HG03520 (cell line): ENCODE measurements around the gene AFM.

Source experiments
- ATAC-seq: cut with Tn5 transposase; IDR thresholded peaks from one replicate; pipeline ENCODE4 v1.9.1; 2021; ENCODE audit warnings: mild to moderate bottlenecking, moderate library complexity; ENCODE audit not compliant: unreplicated experiment

AFM gene

DNA sequence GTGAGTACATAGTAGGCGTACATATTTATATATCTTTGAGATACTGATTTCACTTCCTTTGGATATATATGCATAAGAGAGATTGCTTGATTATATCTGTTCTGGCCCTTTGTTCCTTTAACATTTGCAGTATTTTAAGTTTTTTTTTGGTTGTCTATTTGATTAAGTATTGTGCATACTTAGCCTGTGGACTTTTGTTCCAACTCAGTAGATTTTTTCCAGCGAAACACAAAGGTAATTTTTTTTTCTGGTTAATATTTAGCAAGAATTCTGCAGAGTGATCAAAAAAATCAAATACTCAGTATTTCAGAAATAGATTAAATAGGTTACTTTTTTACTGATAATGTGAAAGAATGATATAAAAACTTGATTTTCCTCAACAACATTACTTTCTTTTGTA lies at the start of gene AFM:
Gene AFM (plus strand): TSS at position 388 of the 400 bp plus-strand sequence. CDS start 31 bp downstream, outside the sequence.
- ATAC-seq = no peak

GRCh38 chr4:73431813-73432168 lies 49.8 kb upstream of the AFM start:
- ATAC-seq = no peak

GRCh38 chr4:73432169-73433000 lies 49.2 kb upstream of the AFM start:
- no peak for ATAC-seq

GRCh38 chr4:73433140-73433539 lies 48.4 kb upstream of the AFM start:
- ATAC-seq = no peak

DNA sequence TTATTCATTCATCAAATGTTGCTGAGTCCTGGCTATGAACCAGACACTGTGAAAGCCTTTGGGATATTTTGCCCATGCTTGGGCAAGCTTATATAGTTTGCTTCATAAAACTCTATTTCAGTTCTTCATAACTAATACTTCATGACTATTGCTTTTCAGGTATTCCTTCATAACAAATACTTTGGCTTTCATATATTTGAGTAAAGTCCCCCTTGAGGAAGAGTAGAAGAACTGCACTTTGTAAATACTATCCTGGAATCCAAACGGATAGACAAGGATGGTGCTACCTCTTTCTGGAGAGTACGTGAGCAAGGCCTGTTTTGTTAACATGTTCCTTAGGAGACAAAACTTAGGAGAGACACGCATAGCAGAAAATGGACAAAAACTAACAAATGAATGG lies 47.2 kb upstream of the AFM start:
- ATAC-seq = peak; percentile 65

GRCh38 chr4:73435984-73436383 lies 45.6 kb upstream of the AFM start, which contains the start of gene AFP:
AFP (plus strand) TSS chr4:73436221; CDS start chr4:73436263, 42 bp downstream.
- no peak for ATAC-seq

GRCh38 chr4:73436674-73437557 lies 44.6 kb upstream of the AFM start:
- no peak for ATAC-seq

DNA sequence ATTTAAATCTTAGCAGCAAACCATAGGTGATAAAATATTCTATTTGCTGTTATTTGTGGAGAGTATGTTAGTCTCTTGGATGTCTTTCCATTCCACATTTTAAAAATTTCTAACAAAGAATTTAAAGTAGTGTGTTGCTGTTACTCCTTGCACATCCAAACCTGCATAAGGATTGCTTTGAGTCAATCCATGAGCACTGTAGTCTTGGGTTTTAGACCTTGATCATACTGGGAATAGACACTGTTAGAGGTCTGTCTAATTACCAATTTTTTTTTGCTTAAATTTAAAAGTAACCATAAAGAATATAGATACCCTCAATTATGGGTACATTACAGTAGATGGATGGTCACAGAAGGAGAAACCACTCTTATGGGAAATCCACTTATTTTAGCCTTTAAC lies 44.0 kb upstream of the AFM start:
- ATAC-seq = no peak

DNA sequence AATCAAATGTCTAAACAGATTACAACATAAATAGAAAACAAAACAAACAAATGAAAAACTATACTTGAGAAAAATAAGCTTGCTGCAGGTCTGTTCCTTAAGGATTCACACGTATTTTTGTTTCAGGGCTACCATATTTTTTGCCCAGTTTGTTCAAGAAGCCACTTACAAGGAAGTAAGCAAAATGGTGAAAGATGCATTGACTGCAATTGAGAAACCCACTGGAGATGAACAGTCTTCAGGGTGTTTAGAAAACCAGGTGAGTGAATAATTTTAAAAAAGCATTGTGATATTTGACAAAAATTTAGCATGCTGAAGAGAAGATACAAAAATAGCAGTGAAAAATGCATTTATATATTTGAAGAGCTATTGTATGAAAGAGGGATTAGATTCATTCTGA lies 43.5 kb upstream of the AFM start:
- ATAC-seq = no peak

DNA sequence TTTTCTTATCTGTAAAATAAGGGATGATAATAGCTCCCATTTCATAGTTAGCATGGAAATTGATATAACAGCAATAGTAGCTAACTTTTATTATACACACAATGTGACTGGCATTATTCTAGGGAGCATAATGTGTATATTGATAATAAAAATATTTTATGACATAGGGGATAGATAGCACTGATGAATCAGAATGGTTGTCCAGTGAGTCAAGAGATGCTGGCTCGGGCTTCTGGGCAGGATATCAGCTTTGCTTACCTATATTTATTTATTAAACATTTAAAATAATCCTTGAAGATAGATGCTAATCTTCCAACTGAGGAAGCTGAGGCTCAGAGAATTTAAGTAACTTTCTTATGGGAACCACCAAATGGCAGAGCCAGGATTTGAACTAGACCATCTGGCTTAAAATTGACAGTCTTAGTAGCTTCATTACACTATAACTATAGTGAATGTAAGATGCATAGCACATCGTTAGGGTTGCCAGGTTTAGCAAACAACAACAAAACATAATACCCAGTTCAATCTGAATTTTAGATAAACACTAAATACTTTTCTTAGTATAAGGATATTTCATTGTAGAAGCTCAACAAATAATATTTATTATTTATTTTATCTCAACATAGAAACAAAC lies 42.8 kb upstream of the AFM start:
- ATAC-seq = no peak

- ATAC-seq = no peak
Measured at GRCh38 chr4:73439445-73439844, 42.1 kb upstream of the AFM start.

GRCh38 chr4:73439991-73440390 lies 41.6 kb upstream of the AFM start:
- ATAC-seq = no peak

- ATAC-seq = no peak
Measured at GRCh38 chr4:73440653-73441052, 40.9 kb upstream of the AFM start.

GRCh38 chr4:73442275-73442674 lies 39.3 kb upstream of the AFM start:
- ATAC-seq = no peak

DNA sequence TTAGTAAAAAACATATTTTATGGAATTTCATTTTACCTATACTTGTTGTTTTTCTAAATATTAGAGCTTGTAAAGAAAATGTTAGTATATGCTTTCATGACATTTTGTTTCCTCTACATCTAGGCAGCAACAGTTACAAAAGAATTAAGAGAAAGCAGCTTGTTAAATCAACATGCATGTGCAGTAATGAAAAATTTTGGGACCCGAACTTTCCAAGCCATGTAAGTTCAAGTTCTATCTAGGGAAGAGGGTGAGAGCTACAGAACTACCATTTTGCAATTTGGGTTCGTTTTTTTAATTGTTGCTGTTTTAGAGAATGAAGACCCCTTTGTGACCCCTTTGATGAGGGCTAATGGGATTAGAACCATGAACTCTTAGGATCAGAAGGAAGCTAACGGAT lies 38.3 kb upstream of the AFM start:
- no peak for ATAC-seq

GRCh38 chr4:73445383-73446335 lies 35.9 kb upstream of the AFM start:
- ATAC-seq = no peak

GRCh38 chr4:73446336-73446938 lies 35.1 kb upstream of the AFM start:
- ATAC-seq = peak; percentile 100

GRCh38 chr4:73447671-73448070 lies 33.9 kb upstream of the AFM start:
- no peak for ATAC-seq

- no peak for ATAC-seq
Measured at GRCh38 chr4:73448448-73449203, 32.9 kb upstream of the AFM start.
